RWPE1 (cell line): ENCODE data around the gene ADCK2.
"Not testable (repeated sequence)": the region's sequence is repeated elsewhere in the genome, so short reads cannot be mapped to it uniquely, and the experiment has no call there.

Source experiments
- CTCF ChIA-PET: fragments of 350-600 bp; sonication (Branson Sonifier 250); formaldehyde crosslinking; extraction: SDS; loops from one replicate; lab custom pipeline; 2021; lab: Yijun Ruan, JAX
- POLR2A ChIA-PET: fragments of 400-600 bp; formaldehyde crosslinking; extraction: SDS; loops from one replicate; lab custom pipeline; 2020; ENCODE audit warnings: antibody characterized with exemption; ENCODE audit not compliant: low non-redundant PET; lab: Yijun Ruan, JAX
- DNase-seq: peaks from one replicate; pipeline ENCODE4 v3.0.0; 2012; ENCODE audit warnings: low spot score
- H3K27ac ChIP-seq: fragments of 450-650 bp; 2 replicates; pipeline ENCODE4 v1.5.1; 2017
- TF ChIP-seq, protein P1 (sequence below): fragments of 450-650 bp; conservative IDR thresholded peaks from 2 replicates; pipeline ENCODE4 v1.5.1; 2017; ENCODE audit warnings: low read depth, mild to moderate bottlenecking

ADCK2 gene

DNA sequence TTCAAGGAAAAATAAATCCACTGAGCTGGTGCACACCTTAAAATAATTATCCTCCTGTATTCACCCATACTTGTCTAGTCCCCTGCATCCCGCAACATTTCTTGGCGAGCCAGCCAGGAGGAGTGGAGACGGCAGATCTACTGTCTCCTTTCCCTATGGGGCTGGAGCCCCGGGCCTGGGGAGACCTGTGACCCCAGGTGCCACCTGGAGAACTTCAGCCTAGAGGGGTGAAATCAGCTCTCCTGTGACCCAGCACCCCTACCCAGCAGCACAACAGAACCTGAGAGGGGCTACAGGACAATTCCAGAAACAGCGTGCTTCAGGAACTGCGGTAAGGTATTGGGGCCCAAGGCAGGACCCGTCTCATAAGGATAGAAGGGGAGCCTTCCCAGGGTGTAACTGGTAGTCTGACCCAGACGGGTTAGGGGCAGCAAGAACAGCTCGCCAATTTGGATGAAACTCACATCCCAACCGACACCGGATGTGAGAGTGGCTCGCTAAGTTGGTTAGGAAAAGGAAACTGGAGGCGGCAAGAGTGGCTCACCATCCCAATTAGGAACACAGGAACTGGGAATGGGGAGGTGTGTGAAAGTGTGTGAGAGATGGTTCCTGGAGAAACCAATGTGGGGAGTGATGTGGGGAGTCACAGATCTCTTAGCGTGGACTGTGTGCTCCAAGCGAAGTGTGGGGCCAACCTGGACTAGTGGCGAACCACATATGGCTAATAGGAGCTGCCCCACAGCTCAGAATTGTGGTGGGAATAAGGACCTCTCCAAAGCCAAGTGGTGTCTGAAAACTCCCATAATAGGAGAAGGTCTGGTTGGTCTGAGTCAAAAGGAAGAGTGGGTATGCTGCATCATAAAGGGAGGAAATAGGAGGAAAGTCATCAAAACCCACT, 17.0 kb upstream of the ADCK2 start:
- POLR2A ChIA-PET = no interaction called here
- TF ChIP-seq, protein P1, sequence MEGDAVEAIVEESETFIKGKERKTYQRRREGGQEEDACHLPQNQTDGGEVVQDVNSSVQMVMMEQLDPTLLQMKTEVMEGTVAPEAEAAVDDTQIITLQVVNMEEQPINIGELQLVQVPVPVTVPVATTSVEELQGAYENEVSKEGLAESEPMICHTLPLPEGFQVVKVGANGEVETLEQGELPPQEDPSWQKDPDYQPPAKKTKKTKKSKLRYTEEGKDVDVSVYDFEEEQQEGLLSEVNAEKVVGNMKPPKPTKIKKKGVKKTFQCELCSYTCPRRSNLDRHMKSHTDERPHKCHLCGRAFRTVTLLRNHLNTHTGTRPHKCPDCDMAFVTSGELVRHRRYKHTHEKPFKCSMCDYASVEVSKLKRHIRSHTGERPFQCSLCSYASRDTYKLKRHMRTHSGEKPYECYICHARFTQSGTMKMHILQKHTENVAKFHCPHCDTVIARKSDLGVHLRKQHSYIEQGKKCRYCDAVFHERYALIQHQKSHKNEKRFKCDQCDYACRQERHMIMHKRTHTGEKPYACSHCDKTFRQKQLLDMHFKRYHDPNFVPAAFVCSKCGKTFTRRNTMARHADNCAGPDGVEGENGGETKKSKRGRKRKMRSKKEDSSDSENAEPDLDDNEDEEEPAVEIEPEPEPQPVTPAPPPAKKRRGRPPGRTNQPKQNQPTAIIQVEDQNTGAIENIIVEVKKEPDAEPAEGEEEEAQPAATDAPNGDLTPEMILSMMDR = no peak
- CTCF ChIA-PET = interaction anchor here (0.6 to 0.8 kb wide), 3 partner anchors 138 to 445 kb away, joined by 3 read pairs; no protein-coding TSS in a partner anchor
- DNase-seq = no peak
- H3K27ac ChIP-seq = no peak overlapping the region

DNA sequence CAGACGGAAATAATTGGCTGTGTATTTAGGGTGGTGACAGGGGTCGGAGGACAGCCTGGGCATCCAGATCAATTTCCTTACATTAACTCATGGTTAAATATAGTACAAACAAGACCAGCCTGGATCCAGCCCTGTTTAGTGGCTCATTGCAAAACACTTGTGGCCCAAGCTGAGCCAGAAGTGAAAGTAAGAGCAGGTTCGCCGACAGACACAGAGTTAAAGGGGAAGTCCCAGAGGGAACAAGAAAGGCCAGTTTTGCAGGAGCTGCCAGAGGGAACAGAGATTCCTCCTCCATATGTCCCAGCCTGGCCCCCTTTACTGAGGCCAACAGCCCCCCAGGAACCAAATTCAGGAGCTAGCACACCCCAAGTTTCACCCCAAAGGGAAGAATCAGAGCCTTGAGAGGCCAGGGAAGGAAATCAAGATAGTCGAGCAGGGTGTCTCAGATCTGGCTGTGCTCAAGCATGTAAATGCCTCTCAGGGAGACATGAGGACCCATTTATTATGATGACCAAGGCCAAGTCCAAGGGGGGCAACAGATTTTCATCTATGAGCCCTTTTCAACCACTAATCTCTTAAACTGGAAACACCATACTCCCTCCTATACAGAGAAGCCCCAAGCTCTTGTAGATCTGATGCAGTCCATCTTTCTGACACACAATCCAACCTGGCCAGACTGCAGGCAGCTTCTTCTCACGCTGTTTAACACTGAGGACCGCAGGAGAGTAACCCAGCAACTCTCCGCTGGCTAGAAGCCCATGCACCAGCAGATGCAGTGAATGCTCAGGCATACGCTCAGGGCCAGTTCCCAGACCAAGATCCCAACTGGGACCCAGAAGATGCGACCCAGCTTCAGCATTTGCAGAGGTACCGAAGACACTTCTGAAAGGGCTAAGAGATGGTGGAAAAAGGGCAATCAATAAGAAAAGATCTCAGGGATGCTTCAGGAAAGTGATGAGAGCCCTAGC, 15.9 kb upstream of the ADCK2 start:
- DNase-seq = peak; percentile 59
- CTCF ChIA-PET = interaction anchor here (0.6 to 0.8 kb wide), 3 partner anchors 139 to 443 kb away, joined by 3 read pairs; no protein-coding TSS in a partner anchor
- TF ChIP-seq, protein P1 = no peak
- POLR2A ChIA-PET = no interaction called here
- H3K27ac ChIP-seq = peak overlapping the region; percentile 31; the same call in 1 of the 2 replicates

DNA sequence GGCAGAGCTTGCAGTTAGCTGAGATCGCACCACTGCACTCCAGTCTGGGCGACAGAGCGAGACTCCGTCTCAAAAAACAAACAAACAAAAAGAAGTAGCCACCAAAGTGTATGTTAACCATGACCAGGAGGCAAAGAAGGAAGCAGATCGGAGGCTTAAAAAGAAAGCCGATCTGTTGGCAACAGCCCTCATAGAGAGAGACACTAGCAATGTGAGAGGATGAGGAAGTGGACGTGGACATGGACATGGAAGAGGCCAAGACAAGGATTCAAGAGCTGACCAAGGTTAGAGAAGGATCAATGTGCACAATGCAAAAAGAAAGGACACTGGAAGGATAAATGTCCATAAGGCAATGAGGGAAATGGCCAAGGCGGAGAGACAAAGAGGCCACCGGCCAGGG, 14.9 kb upstream of the ADCK2 start:
- POLR2A ChIA-PET = no interaction called here
- H3K27ac ChIP-seq = no peak overlapping the region
- TF ChIP-seq, protein P1 = no peak
- CTCF ChIA-PET = interaction anchor here (0.7 kb wide), 1 partner anchor 278 kb away, joined by 3 read pairs; no protein-coding TSS in a partner anchor
- DNase-seq = no peak

DNA sequence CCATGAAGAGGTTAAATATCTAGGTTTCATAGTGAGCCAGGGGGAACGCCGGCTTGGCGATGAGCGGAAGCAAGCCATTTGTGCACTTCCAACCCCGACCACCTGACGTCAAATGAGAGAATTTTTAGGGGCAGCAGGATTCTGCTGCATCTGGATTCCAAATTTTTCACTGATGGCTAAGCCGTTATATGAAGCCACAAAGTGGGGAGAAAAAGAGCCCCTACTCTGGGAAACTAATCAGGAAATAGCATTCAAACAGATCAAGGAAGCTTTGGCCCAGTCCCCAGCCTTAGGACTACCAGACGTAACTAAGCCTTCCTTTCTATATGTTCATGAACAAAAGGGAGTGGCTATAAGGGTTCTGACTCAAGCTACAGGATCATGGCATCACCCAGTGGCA, 12.9 kb upstream of the ADCK2 start:
- ChIA-PET POLR2A (no interaction called here), CTCF (interaction anchor here (0.8 to 1.2 kb wide), 2 partner anchors 142 to 990 kb away, joined by 3 read pairs; no protein-coding TSS in a partner anchor)
- no peak overlapping the region for H3K27ac ChIP-seq
- no peak for DNase-seq
- TF ChIP-seq, protein P1 = no peak

DNA sequence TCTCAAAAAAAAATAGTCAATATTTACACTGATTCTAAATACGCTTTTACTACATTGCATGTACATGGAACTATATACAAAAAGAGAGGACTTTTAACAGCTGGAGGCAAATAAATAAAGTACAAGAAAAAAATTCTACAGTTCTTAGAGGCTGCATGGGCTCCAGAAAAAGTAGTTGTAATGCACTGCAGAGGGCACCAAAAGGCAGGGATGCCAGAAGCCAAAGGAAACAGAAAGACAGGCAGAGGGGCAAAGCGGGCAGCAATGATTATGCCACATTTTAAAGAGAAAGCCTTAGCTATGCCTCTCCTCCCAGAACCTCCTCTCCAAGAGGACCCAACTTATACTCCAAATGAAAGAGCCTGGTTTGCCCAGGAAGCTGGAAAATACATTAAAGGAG, 11.6 kb upstream of the ADCK2 start:
- CTCF ChIA-PET = interaction anchor here (0.6 to 0.7 kb wide), 4 partner anchors 70 to 1015 kb away, joined by 3 to 4 read pairs (median 3); no protein-coding TSS in a partner anchor
- no peak for DNase-seq
- no peak overlapping the region for H3K27ac ChIP-seq
- TF ChIP-seq, protein P1 = no peak; the same call in 1 of the 2 replicates
- POLR2A ChIA-PET = no interaction called here

DNA sequence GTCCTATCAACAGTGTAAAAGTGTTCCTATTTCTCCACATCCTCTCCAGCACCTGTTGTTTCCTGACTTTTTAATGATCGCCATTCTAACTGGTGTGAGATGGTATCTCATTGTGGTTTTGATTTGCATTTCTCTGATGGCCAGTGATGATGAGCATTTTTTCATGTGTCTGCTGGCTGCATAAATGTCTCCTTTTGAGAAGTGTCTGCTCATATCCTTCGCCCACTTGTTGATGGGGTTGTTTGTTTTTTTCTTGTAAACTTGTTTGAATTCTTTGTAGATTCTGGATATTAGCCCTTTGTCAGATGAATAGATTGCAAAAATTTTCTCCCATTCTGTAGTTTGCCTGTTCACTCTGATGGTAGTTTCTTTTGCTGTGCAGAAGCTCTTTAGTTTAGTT, 9.8 kb upstream of the ADCK2 start:
- H3K27ac ChIP-seq, POLR2A ChIA-PET, DNase-seq, CTCF ChIA-PET: not testable (repeated sequence)
